Measurements from ENCODE around the gene KCNJ10.

KCNJ10 gene

GRCh38 chr1:160083968-160084770, 14.2 kb upstream of the KCNJ10 start:
- peak; percentile 78 for DNase-seq (ENCODE audit: low spot score)

- DNase-seq (ENCODE audit: low spot score): no peak
Measured at GRCh38 chr1:160082926-160083325, 13.0 kb upstream of the KCNJ10 start.

- DNase-seq (ENCODE audit: low spot score): no peak
Measured at GRCh38 chr1:160082487-160082886, 12.5 kb upstream of the KCNJ10 start.

- no peak for DNase-seq (ENCODE audit: low spot score)
Measured at GRCh38 chr1:160081261-160081936, 11.4 kb upstream of the KCNJ10 start, which contains the start of gene KCNJ9. Gene KCNJ9, plus strand, starts transcription at chr1:160081538. Its CDS starts 2,493 bp downstream, at chr1:160084031.

GRCh38 chr1:160080381-160081100, 10.6 kb upstream of the KCNJ10 start:
- no peak for DNase-seq (ENCODE audit: low spot score)

GRCh38 chr1:160079448-160079847, 9.5 kb upstream of the KCNJ10 start:
- no peak for DNase-seq (ENCODE audit: low spot score)

DNA sequence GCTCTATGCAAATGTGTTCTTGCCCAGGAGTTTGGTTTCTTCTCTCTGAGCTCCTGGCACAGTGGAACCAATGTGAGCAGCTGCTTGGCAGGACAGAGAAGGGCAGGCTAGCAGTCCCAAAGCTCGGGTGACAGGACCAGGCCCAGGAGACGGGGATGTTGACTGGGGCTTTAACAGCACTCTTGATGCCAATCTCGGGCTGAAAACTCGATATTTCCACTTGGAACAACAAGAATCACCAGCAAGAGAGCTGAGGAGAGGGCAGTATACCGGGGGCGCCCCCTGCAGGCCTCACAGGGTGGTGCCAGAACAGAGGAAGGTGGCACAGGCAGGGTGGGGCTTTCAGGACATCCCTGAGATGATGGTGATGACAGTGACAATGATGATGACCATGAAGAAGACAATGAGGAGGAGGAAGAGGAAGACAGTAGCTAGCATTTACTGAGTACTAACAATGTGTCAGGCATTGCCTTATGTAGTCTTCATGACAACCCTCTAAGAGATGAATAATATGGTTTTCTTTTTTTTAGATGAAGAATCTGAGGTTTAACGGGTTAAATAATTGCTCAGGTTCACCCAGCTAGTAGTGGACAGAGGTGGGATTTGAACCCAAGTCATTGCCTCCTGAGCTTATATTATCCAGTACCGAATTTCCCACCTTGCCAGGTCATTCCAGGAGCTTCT, 8.7 kb upstream of the KCNJ10 start:
- peak; percentile 57 for DNase-seq (ENCODE audit: low spot score)

DNA sequence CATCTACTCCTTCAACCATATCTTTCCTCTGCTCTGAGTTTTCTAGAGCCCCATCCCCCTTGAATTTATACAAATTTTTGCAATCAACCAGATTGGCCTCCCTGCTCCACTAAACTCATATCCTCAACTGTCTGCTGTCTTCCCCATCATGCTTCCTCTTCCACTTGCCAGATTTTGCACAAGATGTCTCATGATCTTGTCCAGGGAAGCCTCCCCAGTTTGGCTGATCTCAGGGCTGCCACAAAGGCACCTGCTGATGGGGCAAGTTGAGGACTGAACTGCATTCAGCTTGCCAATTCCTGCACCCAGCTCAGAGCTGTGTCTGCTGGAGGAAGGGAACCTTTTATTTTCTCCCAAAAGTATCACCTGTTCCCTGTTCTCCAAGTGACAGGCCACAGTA, 7.5 kb upstream of the KCNJ10 start:
- DNase-seq (ENCODE audit: low spot score): no peak

DNA sequence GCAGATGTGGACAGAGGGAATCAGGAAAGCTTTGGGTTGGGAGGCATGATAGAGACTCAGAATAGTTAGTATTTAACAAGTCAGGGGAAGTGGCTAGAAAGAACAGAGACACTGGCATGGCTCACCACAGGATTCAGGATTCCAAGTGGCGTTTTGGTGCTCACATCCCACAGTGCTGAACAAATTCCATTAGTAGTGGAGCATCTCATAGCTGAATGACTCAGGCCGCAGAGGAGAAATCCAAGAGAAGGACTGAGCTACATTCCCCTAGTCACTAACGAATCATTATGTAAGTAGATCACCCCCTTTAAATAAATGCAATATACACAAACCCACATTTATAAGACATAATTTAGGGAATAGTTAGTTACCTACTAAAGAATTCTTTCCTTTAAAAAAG, 6.3 kb upstream of the KCNJ10 start:
- no peak for DNase-seq (ENCODE audit: low spot score)

GRCh38 chr1:160075836-160076235, 5.9 kb upstream of the KCNJ10 start:
- no peak for DNase-seq (ENCODE audit: low spot score)

GRCh38 chr1:160074865-160075264, 4.9 kb upstream of the KCNJ10 start:
- no peak for DNase-seq (ENCODE audit: low spot score)

GRCh38 chr1:160071289-160071688, 1.3 kb upstream of the KCNJ10 start:
- DNase-seq (ENCODE audit: low spot score): no peak

- peak; percentile 59 for DNase-seq (ENCODE audit: low spot score)
Measured at GRCh38 chr1:160070243-160071163, 543 bp upstream of the KCNJ10 start.

DNA sequence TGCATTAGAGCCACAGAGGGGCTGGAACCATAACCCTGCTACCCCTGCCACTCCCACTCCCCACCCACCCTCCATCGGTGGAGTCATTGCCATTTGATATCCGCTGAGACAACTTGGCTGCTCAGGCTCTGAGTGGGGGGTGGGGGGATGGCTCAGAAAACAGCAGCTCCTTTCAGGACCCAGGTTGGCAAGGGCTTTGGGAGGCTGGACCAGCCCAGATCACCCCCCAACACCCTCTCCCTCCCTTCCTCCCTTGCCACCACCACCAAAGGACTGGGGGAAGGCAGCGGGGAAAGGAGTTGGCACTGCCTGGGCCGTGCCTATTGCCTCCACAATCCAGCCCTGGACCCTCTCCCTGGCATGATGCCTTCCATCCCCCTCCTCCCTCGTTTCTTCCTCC, 1.7 kb downstream of the KCNJ10 start:
- DNase-seq (ENCODE audit: low spot score): no peak

DNA sequence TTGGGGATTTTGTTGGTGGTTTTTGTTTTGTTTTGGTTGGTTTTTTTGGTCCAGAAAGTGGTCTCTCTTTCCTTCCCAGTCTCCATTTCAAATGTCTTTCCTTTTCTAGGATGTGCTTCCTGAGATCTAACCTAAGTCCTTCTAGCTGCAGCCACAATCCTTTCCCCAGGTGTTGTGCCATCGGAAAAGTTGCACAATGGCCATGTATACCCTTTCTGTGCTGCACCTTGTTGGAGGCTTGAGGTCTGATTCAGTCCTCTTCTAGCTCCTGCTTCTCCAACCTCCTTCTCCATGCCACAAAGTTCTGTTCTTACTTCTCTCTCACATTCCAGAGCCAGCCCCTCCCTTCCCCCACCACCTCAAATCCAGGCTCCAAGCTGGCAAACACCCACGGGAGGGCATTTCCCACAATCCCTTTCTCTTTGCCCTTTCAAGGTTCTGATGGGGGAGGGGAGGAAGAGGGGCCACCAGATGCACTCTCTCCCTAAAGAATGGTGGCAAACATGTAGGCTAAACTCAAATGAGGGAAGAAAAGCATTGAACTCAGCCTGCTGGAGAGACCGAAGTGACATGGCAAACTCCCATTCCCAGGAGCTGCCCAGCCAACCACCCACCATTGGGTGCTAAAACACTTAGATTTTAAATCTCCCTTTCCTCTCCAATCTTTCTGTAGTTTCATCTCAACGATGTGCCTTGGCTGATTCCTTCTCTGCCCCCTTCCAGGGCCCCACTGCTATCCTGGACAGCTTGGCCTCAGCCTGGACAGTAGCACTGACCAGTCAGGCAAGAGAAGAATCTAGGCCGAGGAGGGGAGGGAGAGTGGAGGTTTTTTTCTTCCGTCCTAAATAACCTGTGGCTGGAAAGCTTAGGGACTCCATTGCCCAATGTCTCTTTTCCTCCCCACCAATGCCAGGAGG, 2.9 kb downstream of the KCNJ10 start:
- no peak for DNase-seq (ENCODE audit: low spot score)

DNA sequence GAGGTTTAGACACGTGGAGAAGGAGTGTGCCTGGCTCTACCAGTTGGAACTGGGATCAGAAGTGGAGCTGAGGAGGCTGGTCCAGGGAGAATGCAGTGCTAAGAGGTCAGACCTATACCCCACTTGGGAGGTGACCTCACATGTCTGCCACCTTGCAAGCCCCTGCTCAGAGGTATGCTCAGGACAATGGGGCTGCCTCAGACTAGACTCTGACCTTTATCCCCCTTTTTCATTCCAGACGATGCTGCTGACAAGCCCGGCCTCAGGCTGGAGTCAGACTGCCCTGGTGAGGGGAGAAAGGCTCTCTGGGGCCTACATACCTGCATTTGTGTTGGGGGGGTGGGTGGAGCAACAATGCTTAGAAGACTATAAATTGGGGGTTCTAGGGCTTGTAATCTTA, 5.2 kb downstream of the KCNJ10 start:
- no peak for DNase-seq (ENCODE audit: low spot score)

DNA sequence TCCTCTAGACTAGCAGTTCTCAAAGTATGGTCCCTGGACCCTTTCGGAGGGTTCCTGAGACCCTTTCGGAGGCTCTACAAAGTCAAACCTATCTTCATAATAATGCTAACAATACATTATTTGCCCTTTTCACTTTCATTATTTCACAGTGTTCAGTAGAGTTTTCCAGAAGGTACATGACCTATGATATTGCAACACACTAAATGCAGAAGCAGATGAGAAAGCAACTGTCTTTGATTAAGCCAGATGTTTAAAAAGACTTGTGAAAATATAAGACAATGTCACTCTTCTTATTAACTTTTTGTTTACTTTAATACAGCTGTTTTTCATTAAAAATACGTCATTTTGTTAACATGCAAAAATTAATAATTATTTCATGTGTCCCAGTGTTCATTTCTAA, 5.8 kb downstream of the KCNJ10 start:
- DNase-seq (ENCODE audit: low spot score): no peak

- DNase-seq (ENCODE audit: low spot score): no peak
Measured at GRCh38 chr1:160063176-160063575, 6.8 kb downstream of the KCNJ10 start.

GRCh38 chr1:160062230-160062532, 7.8 kb downstream of the KCNJ10 start:
- DNase-seq (ENCODE audit: low spot score): no peak

Data from CD4-positive, alpha-beta T cell treated with Interleukin-15 for 4 hours (primary cell).